GM12875 (cell line): Measurements from ENCODE around the gene CRKL.
A peak's percentile ranks its signal among the peaks of the same experiment; 100 is the strongest.

Source experiments
- H3K4me3 ChIP-seq: one replicate; pipeline ENCODE4 v1.5.1; 2011; ENCODE audit warnings: low read depth, low read length, control low read depth
- CTCF ChIP-seq: IDR thresholded peaks from 2 replicates; pipeline ENCODE4 v1.5.1; 2011; ENCODE audit warnings: low read depth, mild to moderate bottlenecking, control low read depth, inconsistent platforms, low read length, moderate library complexity, borderline replicate concordance; ENCODE audit not compliant: insufficient read depth

CRKL gene

GRCh38 chr22:20952544-20953341 is 35.5 kb downstream of the CRKL start:
- no peak overlapping the region for H3K4me3 ChIP-seq
- TF ChIP-seq CTCF = no peak

GRCh38 chr22:20953342-20953608 is 36.1 kb downstream of the CRKL start:
- no peak overlapping the region for H3K4me3 ChIP-seq
- TF ChIP-seq CTCF = no peak

- H3K4me3 ChIP-seq = no peak overlapping the region
- no peak for TF ChIP-seq CTCF
Observed at GRCh38 chr22:20953668-20954500, 36.7 kb downstream of the CRKL start.

GRCh38 chr22:20955548-20955947 is 38.3 kb downstream of the CRKL start:
- no peak for TF ChIP-seq CTCF
- H3K4me3 ChIP-seq = no peak overlapping the region

GRCh38 chr22:20956258-20957101 is 39.3 kb downstream of the CRKL start:
- TF ChIP-seq CTCF = no peak
- peak overlapping the region; percentile 55 for H3K4me3 ChIP-seq

GRCh38 chr22:20957102-20957682 is 40.0 kb downstream of the CRKL start:
- TF ChIP-seq CTCF = no peak
- H3K4me3 ChIP-seq = peak overlapping the region; percentile 55
